ENCODE data around the gene REG4. TPM values are rescaled to one million over a fixed set of nuclear protein-coding genes. Genes with fewer than 3 reads are reported as not detected.
"Not testable (repeated sequence)": the region's sequence is repeated elsewhere in the genome, so short reads cannot be mapped to it uniquely, and the experiment has no call there.

REG4 gene
- total RNA-seq (103 and 106 TPM in 2 replicates), polyA plus RNA-seq (79.4 and 111 TPM in 2 replicates)

- DNase-seq (ENCODE audit: low spot score), result no peak
- 51% methylated on average over 7 of the region's 7 CpGs for WGBS (ENCODE audit: low lambda C conversion rate, missing lambda C conversion rate)
Observed at GRCh38 chr1:119811387-119811786, at the start of gene REG4. Gene REG4, minus strand, starts transcription at chr1:119811460. Its CDS starts 2,691 bp downstream, at chr1:119808769.

GRCh38 chr1:119859647-119860046 lies 48.4 kb upstream of the REG4 start:
- Histone ChIP-seq H3K9me3 (ENCODE audit: low read depth) (no peaks in the 10 kb centered on the region), H3K4me1 (ENCODE audit: insufficient read depth) (peaks cover 40% of the 10 kb centered on the region), H3K4me3 (no peak overlapping the region), H3K36me3 (replicated peaks; ENCODE audit: insufficient read depth, low read depth) (no peaks in the 10 kb centered on the region), H3K79me2 (no peaks in the 10 kb centered on the region), H2AFZ (no peak overlapping the region), H3K27ac (peak overlapping the region; percentile 25), H4K20me1 (ENCODE audit: insufficient read depth, poor library complexity, severe bottlenecking) (no peaks in the 10 kb centered on the region), H3K9me2 (replicated peaks; ENCODE audit: insufficient read depth) (no peaks in the 10 kb centered on the region), H3K27me3 (no peaks in the 10 kb centered on the region), H3K4me2 (no peak overlapping the region)
- WGBS (ENCODE audit: low lambda C conversion rate, missing lambda C conversion rate), result 84% methylated on average over 4 of the region's 4 CpGs
- no peak for DNase-seq (ENCODE audit: low spot score)
- TF ChIP-seq EZH2 (IDR thresholded peaks at IDR 0.05; ENCODE audit: borderline replicate concordance) (no peak), CTCF (IDR thresholded peaks at IDR 0.05; ENCODE audit: poor library complexity) (no peak), EZH2phosphoT487 (IDR thresholded peaks at IDR 0.05; ENCODE audit: low read depth, severe bottlenecking, unreplicated experiment) (no peak)

More at GRCh38 chr1:119811387-119811786, at the start of gene REG4:
- Histone ChIP-seq H2AFZ (no peak within 1 kb of the TSS), H3K79me2 (no peaks in the 10 kb centered on the region), H3K27ac (peak within 1 kb of the TSS; percentile 45), H3K9me2 (replicated peaks; ENCODE audit: insufficient read depth) (no peaks in the 10 kb centered on the region), H3K4me3 (no peak within 1 kb of the TSS), H3K4me1 (ENCODE audit: insufficient read depth) (no peaks in the 10 kb centered on the region), H3K36me3 (replicated peaks; ENCODE audit: insufficient read depth, low read depth) (no peaks in the 10 kb centered on the region), H3K4me2 (peak within 1 kb of the TSS; percentile 48), H4K20me1 (ENCODE audit: insufficient read depth, poor library complexity, severe bottlenecking) (no peaks in the 10 kb centered on the region), H3K27me3 (no peaks in the 10 kb centered on the region), H3K9me3 (ENCODE audit: low read depth) (no peaks in the 10 kb centered on the region)
- TF ChIP-seq EZH2phosphoT487 (IDR thresholded peaks at IDR 0.05; ENCODE audit: low read depth, severe bottlenecking, unreplicated experiment) (no peak), CTCF (IDR thresholded peaks at IDR 0.05; ENCODE audit: poor library complexity) (no peak), EZH2 (IDR thresholded peaks at IDR 0.05; ENCODE audit: borderline replicate concordance) (no peak)

- H3K27me3 ChIP-seq; H4K20me1 ChIP-seq (ENCODE audit: insufficient read depth, poor library complexity, severe bottlenecking); H3K4me3 ChIP-seq; H3K9me3 ChIP-seq (ENCODE audit: low read depth); DNase-seq (ENCODE audit: low spot score); H3K9me2 ChIP-seq (replicated peaks; ENCODE audit: insufficient read depth); H2AFZ ChIP-seq; H3K4me2 ChIP-seq; H3K36me3 ChIP-seq (replicated peaks; ENCODE audit: insufficient read depth, low read depth); H3K79me2 ChIP-seq: not testable (repeated sequence)
- H3K27ac ChIP-seq, result peak overlapping the region; percentile 25
- H3K4me1 ChIP-seq (ENCODE audit: insufficient read depth), result peaks cover 43% of the 10 kb centered on the region
- WGBS (ENCODE audit: low lambda C conversion rate, missing lambda C conversion rate), result 52% methylated on average over 4 of the region's 4 CpGs
Observed at GRCh38 chr1:119858556-119859214, 47.4 kb upstream of the REG4 start.

GRCh38 chr1:119858126-119858525 lies 46.9 kb upstream of the REG4 start:
- no peak for DNase-seq (ENCODE audit: low spot score)
- TF ChIP-seq EZH2 (IDR thresholded peaks at IDR 0.05; ENCODE audit: borderline replicate concordance), result no peak
- Histone ChIP-seq H4K20me1 (ENCODE audit: insufficient read depth, poor library complexity, severe bottlenecking) (no peaks in the 10 kb centered on the region), H3K27me3 (no peaks in the 10 kb centered on the region), H3K36me3 (replicated peaks; ENCODE audit: insufficient read depth, low read depth) (no peaks in the 10 kb centered on the region), H3K4me2 (no peak overlapping the region), H3K9me2 (replicated peaks; ENCODE audit: insufficient read depth) (no peaks in the 10 kb centered on the region), H2AFZ (no peak overlapping the region), H3K79me2 (no peaks in the 10 kb centered on the region), H3K4me1 (ENCODE audit: insufficient read depth) (peaks cover 43% of the 10 kb centered on the region), H3K27ac (peak overlapping the region; percentile 25), H3K9me3 (ENCODE audit: low read depth) (no peaks in the 10 kb centered on the region), H3K4me3 (no peak overlapping the region)
- 81% methylated on average over 2 of the region's 2 CpGs for WGBS (ENCODE audit: low lambda C conversion rate, missing lambda C conversion rate)
